ENCODE measurements around the gene UCK2.

Gene UCK2

DNA sequence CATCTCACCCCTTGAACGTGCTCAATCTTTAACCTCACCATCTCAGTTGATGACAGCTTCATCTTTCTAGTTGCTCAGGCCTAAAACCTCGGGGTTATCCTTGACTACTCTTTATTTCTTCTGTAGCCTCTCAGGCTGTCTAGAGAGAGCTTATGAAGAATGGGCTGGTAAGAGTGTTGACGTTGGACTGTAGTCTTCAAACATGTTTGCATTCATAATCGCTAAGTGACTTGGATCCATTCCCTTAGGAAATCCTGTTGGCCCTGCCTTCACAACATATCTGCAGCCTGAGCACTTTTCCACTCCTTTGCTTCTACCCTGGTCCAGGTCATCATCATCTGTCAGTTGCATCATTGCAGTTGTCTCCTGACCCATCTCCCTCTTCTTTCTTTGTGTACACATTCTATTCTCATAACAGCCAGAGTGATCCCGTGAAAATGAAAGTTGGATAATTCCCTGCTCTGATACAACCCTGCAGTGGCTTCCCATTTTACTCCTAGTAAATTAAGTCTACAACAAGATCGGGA is 10.5 kb downstream of the UCK2 start:
- Histone ChIP-seq H4K20me1 (ENCODE audit: insufficient read depth, low read length) (no peaks in the 10 kb centered on the region), H3K9me3 (ENCODE audit: low read length) (no peaks in the 10 kb centered on the region), H3K4me1 (ENCODE audit: insufficient read depth, low read length, severe bottlenecking) (peaks cover 59% of the 10 kb centered on the region), H3K4me2 (ENCODE audit: low read length) (no peak overlapping the region), H3K4me3 (ENCODE audit: low read depth, low read length, poor library complexity, severe bottlenecking) (no peak overlapping the region), H3K9me2 (ENCODE audit: low read depth, low read length) (no peaks in the 10 kb centered on the region), H3K9ac (ENCODE audit: low read length) (no peak overlapping the region), H2AFZ (ENCODE audit: low read length) (no peak overlapping the region), H3K36me3 (ENCODE audit: insufficient read depth, low read length) (peaks cover 15% of the 10 kb centered on the region; the same call in 1 of the 2 replicates), H3K27ac (ENCODE audit: low read depth, low read length, poor library complexity, severe bottlenecking) (no peak overlapping the region), H3K27me3 (ENCODE audit: insufficient read depth, low read length) (no peaks in the 10 kb centered on the region), H3K79me2 (ENCODE audit: insufficient read depth, low read length) (peaks cover 100% of the 10 kb centered on the region), H3F3A (ENCODE audit: insufficient read depth, low read length) (no peaks in the 10 kb centered on the region)
- TF ChIP-seq EZH2 (IDR thresholded peaks at IDR 0.05; ENCODE audit: borderline replicate concordance, low read length): no peak
- TF ChIP-seq CTCF (IDR thresholded peaks at IDR 0.05; ENCODE audit: low read length): no peak

DNA sequence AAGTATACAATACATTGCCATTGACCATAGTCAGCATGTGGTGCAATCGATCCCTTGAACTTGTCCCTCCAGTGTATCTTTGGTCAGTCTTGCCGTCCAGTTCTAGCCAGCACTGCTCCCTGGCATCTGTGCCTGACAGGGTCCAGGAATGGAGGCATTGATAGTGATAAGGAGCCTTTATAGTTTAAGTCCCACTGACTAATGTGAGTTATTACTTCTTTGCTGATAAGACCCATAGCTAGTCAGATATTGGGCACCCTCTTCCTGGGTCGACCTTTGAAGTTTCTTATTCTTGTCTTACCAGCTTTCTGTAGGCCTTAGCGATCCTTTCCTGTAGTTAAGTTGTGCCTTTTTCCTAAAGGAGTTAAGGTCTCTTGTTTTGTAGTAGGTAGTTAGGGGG is 13.0 kb downstream of the UCK2 start:
- Histone ChIP-seq H4K20me1 (ENCODE audit: insufficient read depth, low read length) (no peaks in the 10 kb centered on the region), H3K4me2 (ENCODE audit: low read length) (no peak overlapping the region), H2AFZ (ENCODE audit: low read length) (no peak overlapping the region), H3F3A (ENCODE audit: insufficient read depth, low read length) (no peaks in the 10 kb centered on the region), H3K9ac (ENCODE audit: low read length) (no peak overlapping the region), H3K4me3 (ENCODE audit: low read depth, low read length, poor library complexity, severe bottlenecking) (no peak overlapping the region), H3K36me3 (ENCODE audit: insufficient read depth, low read length) (peaks cover 15% of the 10 kb centered on the region; the same call in 1 of the 2 replicates), H3K27me3 (ENCODE audit: insufficient read depth, low read length) (no peaks in the 10 kb centered on the region), H3K9me2 (ENCODE audit: low read depth, low read length) (no peaks in the 10 kb centered on the region), H3K27ac (ENCODE audit: low read depth, low read length, poor library complexity, severe bottlenecking) (no peak overlapping the region), H3K4me1 (ENCODE audit: insufficient read depth, low read length, severe bottlenecking) (peaks cover 45% of the 10 kb centered on the region), H3K9me3 (ENCODE audit: low read length) (no peaks in the 10 kb centered on the region), H3K79me2 (ENCODE audit: insufficient read depth, low read length) (peaks cover 100% of the 10 kb centered on the region)
- no peak for TF ChIP-seq CTCF (IDR thresholded peaks at IDR 0.05; ENCODE audit: low read length)

DNA sequence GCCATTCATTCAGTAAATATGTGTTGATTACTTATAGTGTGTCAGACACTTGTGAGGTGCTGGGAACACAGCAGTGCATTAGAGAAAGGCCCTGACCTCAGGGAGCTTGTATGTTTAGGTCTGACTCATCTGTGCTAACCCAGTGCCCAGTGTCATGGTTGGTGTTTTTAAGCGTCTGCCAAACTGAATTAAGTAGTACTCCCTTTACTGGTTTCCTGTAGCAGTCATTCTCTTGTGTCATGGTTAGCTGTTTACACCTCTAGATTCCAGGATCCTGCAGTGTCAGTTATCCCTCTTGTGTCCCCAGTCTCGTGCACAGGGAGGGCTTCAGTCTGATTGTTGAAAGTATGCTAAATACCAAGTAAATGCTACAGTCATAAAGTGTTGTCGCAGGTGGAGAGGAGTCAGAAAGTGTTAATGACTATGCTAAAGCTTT is 14.2 kb downstream of the UCK2 start:
- peaks cover 10% of the 10 kb centered on the region; the same call in 1 of the 2 replicates for H3K36me3 ChIP-seq (ENCODE audit: insufficient read depth, low read length)
- no peak overlapping the region for H3K4me2 ChIP-seq (ENCODE audit: low read length)
- no peaks in the 10 kb centered on the region for H3K9me3 ChIP-seq (ENCODE audit: low read length)
- H3K79me2 ChIP-seq (ENCODE audit: insufficient read depth, low read length): peaks cover 100% of the 10 kb centered on the region
- H3K4me3 ChIP-seq (ENCODE audit: low read depth, low read length, poor library complexity, severe bottlenecking): no peak overlapping the region
- no peaks in the 10 kb centered on the region for H3K9me2 ChIP-seq (ENCODE audit: low read depth, low read length)
- H3K27me3 ChIP-seq (ENCODE audit: insufficient read depth, low read length): no peaks in the 10 kb centered on the region
- H3K27ac ChIP-seq (ENCODE audit: low read depth, low read length, poor library complexity, severe bottlenecking): no peak overlapping the region
- no peak overlapping the region for H3K9ac ChIP-seq (ENCODE audit: low read length)
- H3K4me1 ChIP-seq (ENCODE audit: insufficient read depth, low read length, severe bottlenecking): peaks cover 40% of the 10 kb centered on the region
- no peaks in the 10 kb centered on the region for H3F3A ChIP-seq (ENCODE audit: insufficient read depth, low read length)
- TF ChIP-seq EZH2 (IDR thresholded peaks at IDR 0.05; ENCODE audit: borderline replicate concordance, low read length) (no peak), CTCF (IDR thresholded peaks at IDR 0.05; ENCODE audit: low read length) (no peak)
- no peaks in the 10 kb centered on the region for H4K20me1 ChIP-seq (ENCODE audit: insufficient read depth, low read length)
- H2AFZ ChIP-seq (ENCODE audit: low read length): no peak overlapping the region
